WTC11 (cell line): ENCODE data around the gene TMEM204. TPM values are rescaled to one million over a fixed set of nuclear protein-coding genes. Genes with fewer than 3 reads are reported as not detected.

ENCODE experiments used
- ATAC-seq: fragments of 200-7000 bp; cut with Tn5 transposase; 2 replicates; pipeline ENCODE4 v1.10.0; 2021; ENCODE audit warnings: mild to moderate bottlenecking, moderate library complexity
- CTCF ChIA-PET: fragments of 300-600 bp; sonication (Branson Sonifier 250); formaldehyde crosslinking; loops from one replicate; lab custom pipeline; 2021; ENCODE audit warnings: antibody characterized with exemption; lab: Charles Lee
- POLR2A ChIA-PET: fragments of 350-600 bp; sonication (Branson Sonifier 250); formaldehyde crosslinking; loops from one replicate; lab custom pipeline; 2021; ENCODE audit warnings: antibody characterized with exemption; lab: Charles Lee
- DNase-seq: peaks from one replicate; pipeline ENCODE4 v3.0.0; 2021; ENCODE audit warnings: low spot score
- H3K27ac Mint-ChIP-seq: 2 replicates; pipeline ENCODE4 v1.8.0; 2021; ENCODE audit warnings: mixed read lengths
- H3K27me3 Mint-ChIP-seq: 2 replicates; pipeline ENCODE4 v1.8.0; 2021; ENCODE audit warnings: low read depth, mild to moderate bottlenecking, moderate library complexity, mixed read lengths
- H3K36me3 Mint-ChIP-seq: 2 replicates; pipeline ENCODE4 v1.8.0; 2021; ENCODE audit warnings: mixed read lengths
- H3K4me1 Mint-ChIP-seq: 2 replicates; pipeline ENCODE4 v1.8.0; 2022; ENCODE audit warnings: mixed read lengths
- H3K4me3 Mint-ChIP-seq: 2 replicates; pipeline ENCODE4 v1.8.0; 2021; ENCODE audit warnings: mild to moderate bottlenecking, moderate library complexity, mixed read lengths
- H3K9me3 Mint-ChIP-seq: 2 replicates; pipeline ENCODE4 v1.8.0; 2021; ENCODE audit warnings: mixed read lengths
- CREM ChIP-seq: sonication (generic); formaldehyde crosslinking; IDR thresholded peaks from 2 replicates; pipeline ENCODE4 v1.8.1; 2022; ENCODE audit warnings: mild to moderate bottlenecking, missing genetic modification reagents, moderate library complexity
- ELF4 ChIP-seq: sonication (generic); formaldehyde crosslinking; IDR thresholded peaks from 2 replicates; pipeline ENCODE4 v1.8.1; 2022; ENCODE audit warnings: low read depth, mild to moderate bottlenecking, moderate library complexity, missing genetic modification reagents
- FOXP1 ChIP-seq: sonication (generic); formaldehyde crosslinking; IDR thresholded peaks from 2 replicates; pipeline ENCODE4 v1.8.0; 2022; ENCODE audit warnings: missing genetic modification reagents, mild to moderate bottlenecking, moderate library complexity, borderline replicate concordance
- MXD4 ChIP-seq: fragments of 250-450 bp; sonication (Bioruptor Pico); IDR thresholded peaks from 2 replicates; pipeline ENCODE4 v1.8.0; 2021; ENCODE audit warnings: mild to moderate bottlenecking, moderate library complexity, borderline replicate concordance
- PRRX2 ChIP-seq: fragments of 250-450 bp; sonication (Bioruptor Pico); IDR thresholded peaks from 2 replicates; pipeline ENCODE4 v1.8.0; 2021; ENCODE audit warnings: mild to moderate bottlenecking
- total RNA-seq: library from RNA; stranded (reverse); gene quantifications from 3 replicates; pipeline ENCODE4 v1.2.3, GENCODE V29; 2021
- TF ChIP-seq, protein P1 (sequence below): sonication (generic); formaldehyde crosslinking; IDR thresholded peaks from 2 replicates; pipeline ENCODE4 v1.8.0; 2022; ENCODE audit warnings: mild to moderate bottlenecking, missing genetic modification reagents
- TF ChIP-seq, protein P2 (sequence below): sonication (generic); formaldehyde crosslinking; IDR thresholded peaks from 2 replicates; pipeline ENCODE4 v1.8.1; 2022; ENCODE audit warnings: mild to moderate bottlenecking, missing genetic modification reagents, moderate library complexity, borderline replicate concordance
- TF ChIP-seq, protein P3 (sequence below): sonication (generic); formaldehyde crosslinking; IDR thresholded peaks from 2 replicates; pipeline ENCODE4 v1.8.0; 2023; ENCODE audit warnings: missing genetic modification reagents
- TF ChIP-seq, protein P4 (sequence below): sonication (generic); formaldehyde crosslinking; IDR thresholded peaks from 2 replicates; pipeline ENCODE4 v1.8.1; 2023; ENCODE audit warnings: mild to moderate bottlenecking, missing genetic modification reagents, borderline replicate concordance
- TF ChIP-seq, protein P5 (sequence below): sonication (generic); formaldehyde crosslinking; IDR thresholded peaks from 2 replicates; pipeline ENCODE4 v1.8.1; 2023; ENCODE audit warnings: mild to moderate bottlenecking, missing genetic modification reagents, moderate library complexity
- TF ChIP-seq, protein P6 (sequence below): sonication (generic); formaldehyde crosslinking; IDR thresholded peaks from 2 replicates; pipeline ENCODE4 v1.8.0; 2022; ENCODE audit warnings: missing genetic modification reagents
- TF ChIP-seq, protein P7 (sequence below): sonication (generic); formaldehyde crosslinking; IDR thresholded peaks from 2 replicates; pipeline ENCODE4 v1.8.1; 2023; ENCODE audit warnings: mild to moderate bottlenecking, missing genetic modification reagents, moderate library complexity
- TF ChIP-seq, protein P8 (sequence below): sonication (generic); formaldehyde crosslinking; IDR thresholded peaks from 2 replicates; pipeline ENCODE4 v1.8.1; 2022; ENCODE audit warnings: low read depth, missing genetic modification reagents, borderline replicate concordance

TMEM204 gene
- total RNA-seq, 1 experiment from 2014 or later: 0.35 TPM

DNA sequence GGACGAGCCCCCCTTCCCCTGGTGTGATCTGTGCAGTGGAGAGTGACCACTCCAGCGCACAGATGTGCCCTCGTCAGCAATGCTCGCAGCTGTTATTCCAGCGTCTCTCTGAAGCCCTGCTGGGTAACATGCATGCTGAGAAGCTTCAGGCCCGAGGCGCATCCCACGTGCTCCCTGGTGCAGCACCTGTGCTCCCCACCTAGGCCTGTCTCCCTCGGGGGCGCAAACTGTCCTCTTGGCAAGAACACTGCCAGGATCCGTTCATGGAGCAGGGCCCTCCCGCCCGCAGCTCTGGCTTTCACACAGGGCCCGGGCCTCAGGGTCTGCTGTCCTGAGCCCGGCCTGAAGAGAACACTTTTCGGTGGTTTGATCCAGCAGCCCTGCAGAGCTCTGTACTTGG is 13.0 kb downstream of the TMEM204 start (continued):
- TF ChIP-seq, protein P1, sequence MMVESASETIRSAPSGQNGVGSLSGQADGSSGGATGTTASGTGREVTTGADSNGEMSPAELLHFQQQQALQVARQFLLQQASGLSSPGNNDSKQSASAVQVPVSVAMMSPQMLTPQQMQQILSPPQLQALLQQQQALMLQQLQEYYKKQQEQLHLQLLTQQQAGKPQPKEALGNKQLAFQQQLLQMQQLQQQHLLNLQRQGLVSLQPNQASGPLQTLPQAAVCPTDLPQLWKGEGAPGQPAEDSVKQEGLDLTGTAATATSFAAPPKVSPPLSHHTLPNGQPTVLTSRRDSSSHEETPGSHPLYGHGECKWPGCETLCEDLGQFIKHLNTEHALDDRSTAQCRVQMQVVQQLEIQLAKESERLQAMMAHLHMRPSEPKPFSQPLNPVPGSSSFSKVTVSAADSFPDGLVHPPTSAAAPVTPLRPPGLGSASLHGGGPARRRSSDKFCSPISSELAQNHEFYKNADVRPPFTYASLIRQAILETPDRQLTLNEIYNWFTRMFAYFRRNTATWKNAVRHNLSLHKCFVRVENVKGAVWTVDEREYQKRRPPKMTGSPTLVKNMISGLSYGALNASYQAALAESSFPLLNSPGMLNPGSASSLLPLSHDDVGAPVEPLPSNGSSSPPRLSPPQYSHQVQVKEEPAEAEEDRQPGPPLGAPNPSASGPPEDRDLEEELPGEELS (CRISPR knock-in tag): no peak
- TF ChIP-seq MXD4 (CRISPR knock-in tag) (no peak), FOXP1 (CRISPR knock-in tag) (no peak), PRRX2 (no peak)
- TF ChIP-seq, protein P2, sequence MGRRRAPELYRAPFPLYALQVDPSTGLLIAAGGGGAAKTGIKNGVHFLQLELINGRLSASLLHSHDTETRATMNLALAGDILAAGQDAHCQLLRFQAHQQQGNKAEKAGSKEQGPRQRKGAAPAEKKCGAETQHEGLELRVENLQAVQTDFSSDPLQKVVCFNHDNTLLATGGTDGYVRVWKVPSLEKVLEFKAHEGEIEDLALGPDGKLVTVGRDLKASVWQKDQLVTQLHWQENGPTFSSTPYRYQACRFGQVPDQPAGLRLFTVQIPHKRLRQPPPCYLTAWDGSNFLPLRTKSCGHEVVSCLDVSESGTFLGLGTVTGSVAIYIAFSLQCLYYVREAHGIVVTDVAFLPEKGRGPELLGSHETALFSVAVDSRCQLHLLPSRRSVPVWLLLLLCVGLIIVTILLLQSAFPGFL (CRISPR knock-in tag): no peak
- TF ChIP-seq, protein P3, sequence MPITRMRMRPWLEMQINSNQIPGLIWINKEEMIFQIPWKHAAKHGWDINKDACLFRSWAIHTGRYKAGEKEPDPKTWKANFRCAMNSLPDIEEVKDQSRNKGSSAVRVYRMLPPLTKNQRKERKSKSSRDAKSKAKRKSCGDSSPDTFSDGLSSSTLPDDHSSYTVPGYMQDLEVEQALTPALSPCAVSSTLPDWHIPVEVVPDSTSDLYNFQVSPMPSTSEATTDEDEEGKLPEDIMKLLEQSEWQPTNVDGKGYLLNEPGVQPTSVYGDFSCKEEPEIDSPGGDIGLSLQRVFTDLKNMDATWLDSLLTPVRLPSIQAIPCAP: no peak

DNA sequence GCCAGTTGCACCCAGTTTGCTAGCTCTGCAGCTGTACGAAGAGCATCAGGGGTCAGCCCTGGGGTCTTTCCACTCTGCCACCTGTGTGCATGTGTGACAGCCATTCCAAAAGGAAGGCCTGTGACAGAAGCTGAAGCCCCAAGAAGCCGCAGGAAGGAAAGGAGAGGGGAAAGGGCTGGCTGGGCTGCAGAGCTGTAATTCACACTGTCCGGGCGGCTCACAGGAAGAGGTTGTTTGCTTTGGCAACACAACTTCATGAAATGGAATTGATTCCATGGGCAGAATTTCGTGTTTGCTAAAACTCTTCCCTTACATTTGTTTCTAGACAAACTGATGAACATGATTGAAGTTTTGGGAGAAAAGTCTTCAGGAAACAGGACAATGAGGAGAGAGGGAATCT is 14.8 kb downstream of the TMEM204 start:
- ChIA-PET POLR2A (no interaction called here), CTCF (interaction anchor here (1.2 kb wide), 1 partner anchor 175 kb away, joined by 3 read pairs; no protein-coding TSS in a partner anchor)
- no peak for ATAC-seq
- DNase-seq: no peak
- Mint-ChIP-seq H3K4me3 (no peak overlapping the region), H3K4me1 (peaks cover 3% of the 10 kb centered on the region; the same call in 1 of the 2 replicates), H3K27me3 (no peaks in the 10 kb centered on the region; the same call in 1 of the 2 replicates), H3K9me3 (no peaks in the 10 kb centered on the region), H3K36me3 (no peaks in the 10 kb centered on the region)
- TF ChIP-seq, protein P4, sequence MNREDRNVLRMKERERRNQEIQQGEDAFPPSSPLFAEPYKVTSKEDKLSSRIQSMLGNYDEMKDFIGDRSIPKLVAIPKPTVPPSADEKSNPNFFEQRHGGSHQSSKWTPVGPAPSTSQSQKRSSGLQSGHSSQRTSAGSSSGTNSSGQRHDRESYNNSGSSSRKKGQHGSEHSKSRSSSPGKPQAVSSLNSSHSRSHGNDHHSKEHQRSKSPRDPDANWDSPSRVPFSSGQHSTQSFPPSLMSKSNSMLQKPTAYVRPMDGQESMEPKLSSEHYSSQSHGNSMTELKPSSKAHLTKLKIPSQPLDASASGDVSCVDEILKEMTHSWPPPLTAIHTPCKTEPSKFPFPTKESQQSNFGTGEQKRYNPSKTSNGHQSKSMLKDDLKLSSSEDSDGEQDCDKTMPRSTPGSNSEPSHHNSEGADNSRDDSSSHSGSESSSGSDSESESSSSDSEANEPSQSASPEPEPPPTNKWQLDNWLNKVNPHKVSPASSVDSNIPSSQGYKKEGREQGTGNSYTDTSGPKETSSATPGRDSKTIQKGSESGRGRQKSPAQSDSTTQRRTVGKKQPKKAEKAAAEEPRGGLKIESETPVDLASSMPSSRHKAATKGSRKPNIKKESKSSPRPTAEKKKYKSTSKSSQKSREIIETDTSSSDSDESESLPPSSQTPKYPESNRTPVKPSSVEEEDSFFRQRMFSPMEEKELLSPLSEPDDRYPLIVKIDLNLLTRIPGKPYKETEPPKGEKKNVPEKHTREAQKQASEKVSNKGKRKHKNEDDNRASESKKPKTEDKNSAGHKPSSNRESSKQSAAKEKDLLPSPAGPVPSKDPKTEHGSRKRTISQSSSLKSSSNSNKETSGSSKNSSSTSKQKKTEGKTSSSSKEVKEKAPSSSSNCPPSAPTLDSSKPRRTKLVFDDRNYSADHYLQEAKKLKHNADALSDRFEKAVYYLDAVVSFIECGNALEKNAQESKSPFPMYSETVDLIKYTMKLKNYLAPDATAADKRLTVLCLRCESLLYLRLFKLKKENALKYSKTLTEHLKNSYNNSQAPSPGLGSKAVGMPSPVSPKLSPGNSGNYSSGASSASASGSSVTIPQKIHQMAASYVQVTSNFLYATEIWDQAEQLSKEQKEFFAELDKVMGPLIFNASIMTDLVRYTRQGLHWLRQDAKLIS (CRISPR knock-in tag): no peak
- TF ChIP-seq, all 79 proteins: peak for 0
- peak overlapping the region; percentile 53; the same call in 1 of the 2 replicates for H3K27ac Mint-ChIP-seq

DNA sequence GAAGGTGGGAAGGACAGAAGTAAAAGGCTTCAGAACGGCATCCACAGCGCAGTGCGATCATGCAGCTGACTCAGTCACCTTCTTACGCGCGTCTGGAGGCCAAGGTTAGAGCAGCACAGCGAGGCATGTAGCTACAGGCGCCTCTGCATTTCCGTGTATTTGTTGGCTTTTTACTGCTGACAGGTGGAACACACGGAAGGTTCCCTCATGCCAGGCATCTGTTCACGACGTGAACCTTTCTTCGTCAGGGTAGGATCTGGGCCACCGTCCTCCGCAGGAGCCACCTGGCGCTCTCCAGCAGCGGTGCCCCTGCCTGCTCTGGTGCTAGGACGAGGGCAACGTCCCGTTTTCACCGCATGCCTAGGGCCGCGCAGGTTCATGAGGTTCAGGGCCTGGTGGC is 15.3 kb downstream of the TMEM204 start:
- CTCF ChIA-PET: interaction anchor here (1.2 kb wide), 1 partner anchor 175 kb away, joined by 3 read pairs; no protein-coding TSS in a partner anchor
- TF ChIP-seq, protein P5, sequence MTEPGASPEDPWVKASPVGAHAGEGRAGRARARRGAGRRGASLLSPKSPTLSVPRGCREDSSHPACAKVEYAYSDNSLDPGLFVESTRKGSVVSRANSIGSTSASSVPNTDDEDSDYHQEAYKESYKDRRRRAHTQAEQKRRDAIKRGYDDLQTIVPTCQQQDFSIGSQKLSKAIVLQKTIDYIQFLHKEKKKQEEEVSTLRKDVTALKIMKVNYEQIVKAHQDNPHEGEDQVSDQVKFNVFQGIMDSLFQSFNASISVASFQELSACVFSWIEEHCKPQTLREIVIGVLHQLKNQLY (CRISPR knock-in tag): no peak
- TF ChIP-seq, protein P6, sequence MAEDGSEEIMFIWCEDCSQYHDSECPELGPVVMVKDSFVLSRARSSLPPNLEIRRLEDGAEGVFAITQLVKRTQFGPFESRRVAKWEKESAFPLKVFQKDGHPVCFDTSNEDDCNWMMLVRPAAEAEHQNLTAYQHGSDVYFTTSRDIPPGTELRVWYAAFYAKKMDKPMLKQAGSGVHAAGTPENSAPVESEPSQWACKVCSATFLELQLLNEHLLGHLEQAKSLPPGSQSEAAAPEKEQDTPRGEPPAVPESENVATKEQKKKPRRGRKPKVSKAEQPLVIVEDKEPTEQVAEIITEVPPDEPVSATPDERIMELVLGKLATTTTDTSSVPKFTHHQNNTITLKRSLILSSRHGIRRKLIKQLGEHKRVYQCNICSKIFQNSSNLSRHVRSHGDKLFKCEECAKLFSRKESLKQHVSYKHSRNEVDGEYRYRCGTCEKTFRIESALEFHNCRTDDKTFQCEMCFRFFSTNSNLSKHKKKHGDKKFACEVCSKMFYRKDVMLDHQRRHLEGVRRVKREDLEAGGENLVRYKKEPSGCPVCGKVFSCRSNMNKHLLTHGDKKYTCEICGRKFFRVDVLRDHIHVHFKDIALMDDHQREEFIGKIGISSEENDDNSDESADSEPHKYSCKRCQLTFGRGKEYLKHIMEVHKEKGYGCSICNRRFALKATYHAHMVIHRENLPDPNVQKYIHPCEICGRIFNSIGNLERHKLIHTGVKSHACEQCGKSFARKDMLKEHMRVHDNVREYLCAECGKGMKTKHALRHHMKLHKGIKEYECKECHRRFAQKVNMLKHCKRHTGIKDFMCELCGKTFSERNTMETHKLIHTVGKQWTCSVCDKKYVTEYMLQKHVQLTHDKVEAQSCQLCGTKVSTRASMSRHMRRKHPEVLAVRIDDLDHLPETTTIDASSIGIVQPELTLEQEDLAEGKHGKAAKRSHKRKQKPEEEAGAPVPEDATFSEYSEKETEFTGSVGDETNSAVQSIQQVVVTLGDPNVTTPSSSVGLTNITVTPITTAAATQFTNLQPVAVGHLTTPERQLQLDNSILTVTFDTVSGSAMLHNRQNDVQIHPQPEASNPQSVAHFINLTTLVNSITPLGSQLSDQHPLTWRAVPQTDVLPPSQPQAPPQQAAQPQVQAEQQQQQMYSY (CRISPR knock-in tag): no peak
- no peak for TF ChIP-seq ELF4 (CRISPR knock-in tag)
- TF ChIP-seq, protein P7, sequence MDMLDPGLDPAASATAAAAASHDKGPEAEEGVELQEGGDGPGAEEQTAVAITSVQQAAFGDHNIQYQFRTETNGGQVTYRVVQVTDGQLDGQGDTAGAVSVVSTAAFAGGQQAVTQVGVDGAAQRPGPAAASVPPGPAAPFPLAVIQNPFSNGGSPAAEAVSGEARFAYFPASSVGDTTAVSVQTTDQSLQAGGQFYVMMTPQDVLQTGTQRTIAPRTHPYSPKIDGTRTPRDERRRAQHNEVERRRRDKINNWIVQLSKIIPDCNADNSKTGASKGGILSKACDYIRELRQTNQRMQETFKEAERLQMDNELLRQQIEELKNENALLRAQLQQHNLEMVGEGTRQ: no peak
- TF ChIP-seq CREM (CRISPR knock-in tag): no peak
- TF ChIP-seq, protein P8, sequence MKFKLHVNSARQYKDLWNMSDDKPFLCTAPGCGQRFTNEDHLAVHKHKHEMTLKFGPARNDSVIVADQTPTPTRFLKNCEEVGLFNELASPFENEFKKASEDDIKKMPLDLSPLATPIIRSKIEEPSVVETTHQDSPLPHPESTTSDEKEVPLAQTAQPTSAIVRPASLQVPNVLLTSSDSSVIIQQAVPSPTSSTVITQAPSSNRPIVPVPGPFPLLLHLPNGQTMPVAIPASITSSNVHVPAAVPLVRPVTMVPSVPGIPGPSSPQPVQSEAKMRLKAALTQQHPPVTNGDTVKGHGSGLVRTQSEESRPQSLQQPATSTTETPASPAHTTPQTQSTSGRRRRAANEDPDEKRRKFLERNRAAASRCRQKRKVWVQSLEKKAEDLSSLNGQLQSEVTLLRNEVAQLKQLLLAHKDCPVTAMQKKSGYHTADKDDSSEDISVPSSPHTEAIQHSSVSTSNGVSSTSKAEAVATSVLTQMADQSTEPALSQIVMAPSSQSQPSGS (CRISPR knock-in tag): no peak
- TF ChIP-seq, protein P1 (CRISPR knock-in tag): no peak
- H3K9me3 Mint-ChIP-seq: no peaks in the 10 kb centered on the region
- DNase-seq (no peak), ATAC-seq (no peak)
- POLR2A ChIA-PET: no interaction called here
- H3K36me3 Mint-ChIP-seq: no peaks in the 10 kb centered on the region
- H3K4me1 Mint-ChIP-seq: peaks cover under 1% of the 10 kb centered on the region; the same call in 1 of the 2 replicates
- no peaks in the 10 kb centered on the region; the same call in 1 of the 2 replicates for H3K27me3 Mint-ChIP-seq
- no peak overlapping the region for H3K27ac Mint-ChIP-seq
- H3K4me3 Mint-ChIP-seq: no peak overlapping the region
